Measurements from ENCODE around the gene PTTG1IP. TPM values are rescaled to one million over a fixed set of nuclear protein-coding genes. Genes with fewer than 3 reads are reported as not detected.

PTTG1IP gene
- total and polyA plus RNA-seq, 10 of the 15 experiments (the other 5 are each of a cell fraction or from before 2014, with no cell fraction given), result 2.4 to 56.4 (median 44.4) TPM

GRCh38 chr21:44848821-44849521, 24.5 kb downstream of the PTTG1IP start:
- in situ Hi-C loops (cut with MboI) (no loop called here), intact Hi-C loops (cut with micrococcal nuclease; ENCODE audit: unreplicated experiment) (no loop called here)
- no peak overlapping the region for H3K27ac ChIP-seq (ENCODE audit: control insufficient read depth, insufficient read depth)
- DNase-seq (ENCODE audit: low read depth, low spot score) (no peak), ATAC-seq (no peak), FAIRE-seq (no peak)
- CTCF ChIA-PET, result no interaction called here
- SMC1A ChIA-PET (ENCODE audit: uncharacterized antibody, unreplicated experiment), result no interaction called here
- no peaks in the 10 kb centered on the region for H3K9me3 ChIP-seq (replicated peaks; ENCODE audit: control insufficient read depth, insufficient read depth, low read length)
- no peaks in the 10 kb centered on the region; a peak in 1 of 4 replicates for H3K27me3 ChIP-seq (replicated peaks in 1 of 2; ENCODE audit: control insufficient read depth in 2 of 2, insufficient read depth in 2 of 2, low read length in 1 of 2)
- no peak for TF ChIP-seq CEBPB (IDR thresholded peaks at IDR 0.05; ENCODE audit: borderline replicate concordance in 1 of 2, low read depth in 2 of 2, low read length in 2 of 2)
- no peak for TF ChIP-seq RAD21 (IDR thresholded peaks at IDR 0.05; ENCODE audit: insufficient read depth, low read depth, low read length)
- TF ChIP-seq, protein P1, sequence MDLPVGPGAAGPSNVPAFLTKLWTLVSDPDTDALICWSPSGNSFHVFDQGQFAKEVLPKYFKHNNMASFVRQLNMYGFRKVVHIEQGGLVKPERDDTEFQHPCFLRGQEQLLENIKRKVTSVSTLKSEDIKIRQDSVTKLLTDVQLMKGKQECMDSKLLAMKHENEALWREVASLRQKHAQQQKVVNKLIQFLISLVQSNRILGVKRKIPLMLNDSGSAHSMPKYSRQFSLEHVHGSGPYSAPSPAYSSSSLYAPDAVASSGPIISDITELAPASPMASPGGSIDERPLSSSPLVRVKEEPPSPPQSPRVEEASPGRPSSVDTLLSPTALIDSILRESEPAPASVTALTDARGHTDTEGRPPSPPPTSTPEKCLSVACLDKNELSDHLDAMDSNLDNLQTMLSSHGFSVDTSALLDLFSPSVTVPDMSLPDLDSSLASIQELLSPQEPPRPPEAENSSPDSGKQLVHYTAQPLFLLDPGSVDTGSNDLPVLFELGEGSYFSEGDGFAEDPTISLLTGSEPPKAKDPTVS (IDR thresholded peaks at IDR 0.05; ENCODE audit: low read depth, low read length), result no peak
- TF ChIP-seq BMI1 (IDR thresholded peaks at IDR 0.05; ENCODE audit: borderline replicate concordance), result no peak
- TF ChIP-seq ETV6 (conservative IDR thresholded peaks at IDR 0.05 in 1 of 2, IDR thresholded peaks at IDR 0.05 in 1 of 2; ENCODE audit: borderline replicate concordance in 1 of 2, low read depth in 1 of 2), result no peak
- TF ChIP-seq SPI1 (IDR thresholded peaks at IDR 0.05; ENCODE audit: borderline replicate concordance, insufficient read depth, low read depth, low read length), result no peak
- no peak for TF ChIP-seq ZNF24 (IDR thresholded peaks at IDR 0.05)
- TF ChIP-seq, protein P2, sequence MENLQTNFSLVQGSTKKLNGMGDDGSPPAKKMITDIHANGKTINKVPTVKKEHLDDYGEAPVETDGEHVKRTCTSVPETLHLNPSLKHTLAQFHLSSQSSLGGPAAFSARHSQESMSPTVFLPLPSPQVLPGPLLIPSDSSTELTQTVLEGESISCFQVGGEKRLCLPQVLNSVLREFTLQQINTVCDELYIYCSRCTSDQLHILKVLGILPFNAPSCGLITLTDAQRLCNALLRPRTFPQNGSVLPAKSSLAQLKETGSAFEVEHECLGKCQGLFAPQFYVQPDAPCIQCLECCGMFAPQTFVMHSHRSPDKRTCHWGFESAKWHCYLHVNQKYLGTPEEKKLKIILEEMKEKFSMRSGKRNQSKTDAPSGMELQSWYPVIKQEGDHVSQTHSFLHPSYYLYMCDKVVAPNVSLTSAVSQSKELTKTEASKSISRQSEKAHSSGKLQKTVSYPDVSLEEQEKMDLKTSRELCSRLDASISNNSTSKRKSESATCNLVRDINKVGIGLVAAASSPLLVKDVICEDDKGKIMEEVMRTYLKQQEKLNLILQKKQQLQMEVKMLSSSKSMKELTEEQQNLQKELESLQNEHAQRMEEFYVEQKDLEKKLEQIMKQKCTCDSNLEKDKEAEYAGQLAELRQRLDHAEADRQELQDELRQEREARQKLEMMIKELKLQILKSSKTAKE (IDR thresholded peaks at IDR 0.05; ENCODE audit: low read depth, poor library complexity, severe bottlenecking), result no peak
- TF ChIP-seq RELA (IDR thresholded peaks at IDR 0.05; ENCODE audit: borderline replicate concordance, partially characterized antibody), result no peak
- TF ChIP-seq MYC (IDR thresholded peaks at IDR 0.05; ENCODE audit: insufficient read depth, insufficient read length, insufficient replicate concordance, low read length, severe bottlenecking), result no peak
- TF ChIP-seq SIN3A (IDR thresholded peaks at IDR 0.05; ENCODE audit: low read depth, low read length), result no peak
- no peak for TF ChIP-seq NR2F1 (conservative IDR thresholded peaks at IDR 0.05)
- TF ChIP-seq JUND (IDR thresholded peaks at IDR 0.05; ENCODE audit: low read depth, low read length), result no peak
- no peak for TF ChIP-seq ZSCAN29 (IDR thresholded peaks at IDR 0.05)
- TF ChIP-seq GATAD2B (conservative IDR thresholded peaks at IDR 0.05; ENCODE audit: low read depth), result no peak
- H3K9ac ChIP-seq (ENCODE audit: control insufficient read depth, insufficient read depth, low read length), result no peak overlapping the region
- WGBS (ENCODE audit: insufficient coverage, insufficient replicate concordance, low lambda C conversion rate, missing lambda C conversion rate), result 95% methylated on average over 35 of the region's 36 CpGs
- RAD21 ChIA-PET (ENCODE audit: unreplicated experiment), result no interaction called here
- no TSS peak for BruUV-seq (replicated peaks)
- no peak overlapping the region for H3K4me3 ChIP-seq
- H3K4me1 ChIP-seq (ENCODE audit: control insufficient read depth, insufficient read depth, low read length), result no peaks in the 10 kb centered on the region; the same call in 1 of the 2 replicates
- H3K36me3 ChIP-seq (ENCODE audit: control insufficient read depth in 2 of 2, insufficient read depth in 2 of 2, low read length in 1 of 2), result peaks cover 0 to 20% of the 10 kb centered on the region in 2 experiments; a peak in 2 of 4 replicates
- no peak overlapping the region for H3K4me2 ChIP-seq (ENCODE audit: control insufficient read depth, insufficient read depth)
- no peaks in the 10 kb centered on the region for H4K20me1 ChIP-seq (ENCODE audit: control insufficient read depth, insufficient read depth)
- no peaks in the 10 kb centered on the region for H3K79me2 ChIP-seq (ENCODE audit: control insufficient read depth, insufficient read depth, low read length)
- no peak overlapping the region for H2AFZ ChIP-seq (ENCODE audit: control insufficient read depth, low read depth, low read length)
- POLR2A ChIA-PET, result no interaction called here
